Spleen (tissue), 11 donors: Measurements from ENCODE around the gene NDUFV2. TPM values are rescaled to one million over a fixed set of nuclear protein-coding genes. Genes with fewer than 3 reads are reported as not detected.
A peak's percentile ranks its signal among the peaks of the same experiment; 100 is the strongest.

Experiments used
- DNase-seq: peaks from one replicate; pipeline ENCODE4 v3.0.0-alpha.2; 2020
- H3K27ac ChIP-seq, 8 donors: fragments of 200-600 bp; sonication (generic) in 7 of 8; 1 replicate in 4 of 8; 2 replicates in 4 of 8; pipeline versions ENCODE4 v1.5.0 to v1.8.0; 2016 to 2021; ENCODE audit warnings: inconsistent platforms in 4 of 8, mild to moderate bottlenecking in 4 of 8, moderate library complexity in 1 of 8
- H3K27me3 ChIP-seq, 7 donors: fragments of 200-600 bp; sonication (generic) in 6 of 7; replicated peaks in 1 of 7; 1 replicate in 4 of 7; 2 replicates in 3 of 7; pipeline versions ENCODE4 v1.5.0 to v1.8.0; 2016 to 2021; ENCODE audit warnings: inconsistent platforms in 3 of 7, mild to moderate bottlenecking in 1 of 7
- H3K36me3 ChIP-seq, 6 donors: fragments of 200-600 bp; sonication (generic) in 5 of 6; 1 replicate in 4 of 6; 2 replicates in 2 of 6; pipeline versions ENCODE4 v1.5.0 to v1.8.0; 2016 to 2021; ENCODE audit warnings: inconsistent platforms in 2 of 6
- H3K4me1 ChIP-seq, 6 donors: fragments of 200-600 bp; sonication (generic) in 5 of 6; 1 replicate in 3 of 6; 2 replicates in 3 of 6; pipeline versions ENCODE4 v1.5.0 to v1.8.0; 2016 to 2021; ENCODE audit warnings: inconsistent platforms in 3 of 6
- H3K4me3 ChIP-seq, 8 donors: fragments of 200-600 bp; sonication (generic) in 7 of 8; 1 replicate in 4 of 8; 2 replicates in 4 of 8; pipeline versions ENCODE4 v1.5.0 to v1.8.0; 2016 to 2021; ENCODE audit warnings: inconsistent platforms in 4 of 8, mild to moderate bottlenecking in 4 of 8, moderate library complexity in 2 of 8
- H3K9me3 ChIP-seq, 8 donors: fragments of 200-600 bp; sonication (generic) in 7 of 8; 1 replicate in 4 of 8; 2 replicates in 4 of 8; pipeline versions ENCODE4 v1.5.0 to v1.8.0; 2016 to 2021; ENCODE audit warnings: inconsistent platforms in 4 of 8
- CTCF ChIP-seq, 11 experiments: fragments of 200-600 bp in 7 of 11; fragments of 450-650 bp in 4 of 11; sonication (generic) in 4 of 11; IDR thresholded peaks in 8 of 11; conservative IDR thresholded peaks in 3 of 11; 1 replicate in 7 of 11; 2 replicates in 4 of 11; pipeline versions ENCODE4 v1.4.0 to v1.8.0; 2016 to 2021; ENCODE audit warnings: antibody characterized with exemption in 11 of 11, inconsistent platforms in 4 of 11, mild to moderate bottlenecking in 1 of 11
- POLR2A ChIP-seq, 3 donors: fragments of 450-650 bp; IDR thresholded peaks; one replicate each; pipeline ENCODE4 v1.5.1; 2017; ENCODE audit warnings: antibody characterized with exemption in 3 of 3, mild to moderate bottlenecking in 1 of 3
- POLR2AphosphoS5 ChIP-seq, 3 donors: sonication (generic); formaldehyde crosslinking; IDR thresholded peaks; one replicate each; pipeline ENCODE4 v1.5.1; 2017; ENCODE audit warnings: antibody characterized with exemption in 3 of 3
- WGBS, 5 donors: extraction: QIAGEN DNeasy Blood & Tissue Kit in 3 of 5; methylation state at CpG; one replicate each; pipeline versions ENCODE4 v1.1.5 to v1.1.7; 2013 to 2018; 5-methylcytosine and 5-hydroxymethylcytosine counted together
- intact Hi-C: fragments of 100-400 bp; cut with DNase I; formaldehyde crosslinking; loops from one replicate; pipeline ENCODE4 v1.15.0; 2023; ENCODE audit warnings: low total_unique reads
- polyA plus RNA-seq, 3 donors: library from polyadenylated mRNA; stranded (reverse); fragments of 200-250 nt; gene quantifications; one replicate each; pipeline ENCODE4 v1.2.1, GENCODE V29; 2013
- total RNA-seq, 7 donors: library from RNA; depleted of rRNA in 3 of 7; stranded (reverse); fragments of >200 nt in 3 of 7; fragmentation: NEBNext Ultra II Directional in 4 of 7; extraction: Animal tissue kit (Norgen Biotek cat#: 25700) in 4 of 7; gene quantifications; one replicate each; pipeline versions ENCODE4 v1.1.0 to v1.2.1, GENCODE V29; 2016 to 2021
- donor health status: healthy with polysubstance abuse.
- donor health status: DM: no; HTN: no; CAD: no; lungs with moderate emphysema.
- donor health status: DM: no; HTN: no; CAD: no.
- donor health status: Bipolar disorder and iron deficiency.
- donor health status: healthy.
- donor health status: DM: no; HTN: no; CAD: no.
- donor health status: DM: yes; HTN: yes; CAD: no.

NDUFV2 gene
- total and polyA plus RNA-seq, 10 donors: 89.8 to 175 (median 101) TPM

GRCh38 chr18:9101730-9102507 lies 580 bp upstream of the NDUFV2 start:
- no peak for DNase-seq

GRCh38 chr18:9103376-9103873 lies 926 bp downstream of the NDUFV2 start:
- TF ChIP-seq POLR2A (IDR thresholded peaks at IDR 0.05) (no peak), CTCF (IDR thresholded peaks at IDR 0.05 in 8 of 11, conservative IDR thresholded peaks at IDR 0.05 in 3 of 11) (peak in 1 of 11 experiments; percentile 26), POLR2AphosphoS5 (IDR thresholded peaks at IDR 0.05) (no peak)
- no peaks in the 10 kb centered on the region for H3K36me3 ChIP-seq
- no peaks in the 10 kb centered on the region for H3K27me3 ChIP-seq
- H3K4me3 ChIP-seq: peak overlapping the region; percentile 65 to 78 (median 72)
- H3K27ac ChIP-seq: peak overlapping the region; percentile 92 to 98 (median 97)
- H3K4me1 ChIP-seq: peaks cover 44 to 72% (median 60%) of the 10 kb centered on the region in 6 donors
- WGBS, 5 donors: 0 to 2% (median 1%) methylated on average over 4 of the region's 4 CpGs
- no peak for DNase-seq
- no peaks in the 10 kb centered on the region for H3K9me3 ChIP-seq
- intact Hi-C loops: loop anchor here (5.0 kb wide), 1 partner anchor 34 kb away; the partner anchor contains the start of gene ANKRD12

More at GRCh38 chr18:9101730-9102507, 580 bp upstream of the NDUFV2 start:
- intact Hi-C loops: loop anchor here (5.0 kb wide), 1 partner anchor 35 kb away; the partner anchor contains the start of gene ANKRD12
- no peaks in the 10 kb centered on the region for H3K27me3 ChIP-seq
- H3K27ac ChIP-seq: peak overlapping the region; percentile 92 to 98 (median 97)
- peaks cover 30 to 57% (median 45%) of the 10 kb centered on the region in 6 donors for H3K4me1 ChIP-seq
- no peaks in the 10 kb centered on the region for H3K36me3 ChIP-seq
- H3K9me3 ChIP-seq: no peaks in the 10 kb centered on the region
- WGBS, 5 donors: 0 to 3% (median 0%) methylated on average over 11 to 17 of the region's 17 CpGs
- TF ChIP-seq POLR2AphosphoS5 (IDR thresholded peaks at IDR 0.05) (peak in 1 of 3 donors; percentile 38), CTCF (IDR thresholded peaks at IDR 0.05 in 8 of 11, conservative IDR thresholded peaks at IDR 0.05 in 3 of 11) (no peak), POLR2A (IDR thresholded peaks at IDR 0.05) (no peak)
- H3K4me3 ChIP-seq: peak overlapping the region; percentile 65 to 78 (median 72)

DNA sequence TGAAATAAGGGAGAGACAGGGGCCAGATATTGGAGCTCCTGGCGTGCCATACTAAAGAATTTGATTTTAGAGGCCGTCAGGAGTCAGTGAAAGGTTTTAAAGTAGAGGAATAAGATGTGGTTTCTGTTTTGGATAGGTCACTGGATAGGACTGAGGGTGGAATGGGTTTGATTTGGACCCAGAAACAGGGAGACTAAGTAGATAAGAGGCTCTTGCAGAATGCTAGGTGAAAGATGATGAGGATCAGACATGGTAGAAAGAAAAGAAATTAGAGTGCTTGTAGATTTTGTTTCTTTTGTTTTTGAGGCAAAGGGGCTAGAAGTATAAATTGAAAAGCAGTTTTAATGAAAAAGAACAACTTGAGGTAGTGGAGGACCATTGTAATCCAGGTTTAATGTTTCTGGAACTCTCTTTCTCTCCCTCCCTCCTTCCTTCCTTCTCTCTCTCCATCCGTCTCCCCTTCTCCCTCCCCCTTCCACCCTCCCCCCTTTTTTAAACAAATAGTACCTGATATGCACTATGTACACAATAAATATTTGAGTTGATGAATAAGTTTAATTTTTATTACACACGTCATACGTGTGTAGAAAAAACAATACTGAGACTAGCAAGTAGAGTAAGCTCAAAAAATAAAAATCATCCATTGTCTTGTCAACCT lies 1.9 kb downstream of the NDUFV2 start:
- H3K27ac ChIP-seq: peak overlapping the region; percentile 1 to 98 (median 96)
- no peaks in the 10 kb centered on the region for H3K27me3 ChIP-seq
- intact Hi-C loops: loop anchor here (5.0 kb wide), 1 partner anchor 33 kb away; the partner anchor contains the start of gene ANKRD12
- no peaks in the 10 kb centered on the region for H3K36me3 ChIP-seq
- WGBS, 5 donors: 16 to 29% (median 21%) methylated on average over 5 of the region's 5 CpGs
- no peak for DNase-seq
- H3K4me1 ChIP-seq: peaks cover 54 to 82% (median 69%) of the 10 kb centered on the region in 6 donors
- no peaks in the 10 kb centered on the region for H3K9me3 ChIP-seq
- peak overlapping the region; percentile 65 to 78 (median 72) for H3K4me3 ChIP-seq
- TF ChIP-seq CTCF (IDR thresholded peaks at IDR 0.05 in 8 of 11, conservative IDR thresholded peaks at IDR 0.05 in 3 of 11) (no peak), POLR2AphosphoS5 (IDR thresholded peaks at IDR 0.05) (no peak), POLR2A (IDR thresholded peaks at IDR 0.05) (no peak)
